ENCODE data around the gene SKI.

The SKI gene

GRCh38 chr1:2278591-2279209 lies 50.6 kb downstream of the SKI start:
- peak overlapping the region; percentile 8; the same call in 1 of the 2 replicates for H3K9ac ChIP-seq (ENCODE audit: low read depth, low read length)
- no peaks in the 10 kb centered on the region for H3K9me3 ChIP-seq (ENCODE audit: control insufficient read depth, insufficient read depth, low read length)
- no peaks in the 10 kb centered on the region for H3K36me3 ChIP-seq (ENCODE audit: insufficient read depth, low read length)
- H3K4me1 ChIP-seq (ENCODE audit: insufficient read depth, low read length), result peaks cover 22% of the 10 kb centered on the region

- Histone ChIP-seq H3K9me3 (ENCODE audit: control insufficient read depth, insufficient read depth, low read length) (no peaks in the 10 kb centered on the region), H3K4me1 (ENCODE audit: insufficient read depth, low read length) (peaks cover 22% of the 10 kb centered on the region), H3K9ac (ENCODE audit: low read depth, low read length) (peak overlapping the region; percentile 8; the same call in 1 of the 2 replicates), H3K36me3 (ENCODE audit: insufficient read depth, low read length) (no peaks in the 10 kb centered on the region)
Observed at GRCh38 chr1:2279210-2279639, 51.1 kb downstream of the SKI start.

GRCh38 chr1:2279817-2280216 lies 51.7 kb downstream of the SKI start:
- Histone ChIP-seq H3K9me3 (ENCODE audit: control insufficient read depth, insufficient read depth, low read length) (no peaks in the 10 kb centered on the region), H3K9ac (ENCODE audit: low read depth, low read length) (no peak overlapping the region; the same call in 1 of the 2 replicates), H3K36me3 (ENCODE audit: insufficient read depth, low read length) (no peaks in the 10 kb centered on the region), H3K4me1 (ENCODE audit: insufficient read depth, low read length) (peaks cover 22% of the 10 kb centered on the region)

- peaks cover 19% of the 10 kb centered on the region for H3K4me1 ChIP-seq (ENCODE audit: insufficient read depth, low read length)
- no peaks in the 10 kb centered on the region for H3K9me3 ChIP-seq (ENCODE audit: control insufficient read depth, insufficient read depth, low read length)
- no peaks in the 10 kb centered on the region for H3K36me3 ChIP-seq (ENCODE audit: insufficient read depth, low read length)
- H3K9ac ChIP-seq (ENCODE audit: low read depth, low read length), result no peak overlapping the region
Observed at GRCh38 chr1:2282556-2283270, 54.6 kb downstream of the SKI start.

GRCh38 chr1:2283371-2283990 lies 55.4 kb downstream of the SKI start:
- no peaks in the 10 kb centered on the region for H3K9me3 ChIP-seq (ENCODE audit: control insufficient read depth, insufficient read depth, low read length)
- no peak overlapping the region for H3K9ac ChIP-seq (ENCODE audit: low read depth, low read length)
- H3K36me3 ChIP-seq (ENCODE audit: insufficient read depth, low read length), result no peaks in the 10 kb centered on the region
- peaks cover 12% of the 10 kb centered on the region; the same call in 1 of the 2 replicates for H3K4me1 ChIP-seq (ENCODE audit: insufficient read depth, low read length)

GRCh38 chr1:2283991-2284895 lies 56.1 kb downstream of the SKI start:
- Histone ChIP-seq H3K4me1 (ENCODE audit: insufficient read depth, low read length) (peaks cover 5% of the 10 kb centered on the region; the same call in 1 of the 2 replicates), H3K9me3 (ENCODE audit: control insufficient read depth, insufficient read depth, low read length) (no peaks in the 10 kb centered on the region), H3K36me3 (ENCODE audit: insufficient read depth, low read length) (no peaks in the 10 kb centered on the region), H3K9ac (ENCODE audit: low read depth, low read length) (no peak overlapping the region)

- Histone ChIP-seq H3K9me3 (ENCODE audit: control insufficient read depth, insufficient read depth, low read length) (no peaks in the 10 kb centered on the region), H3K9ac (ENCODE audit: low read depth, low read length) (no peak overlapping the region), H3K4me1 (ENCODE audit: insufficient read depth, low read length) (peaks cover under 1% of the 10 kb centered on the region; the same call in 1 of the 2 replicates), H3K36me3 (ENCODE audit: insufficient read depth, low read length) (no peaks in the 10 kb centered on the region)
Observed at GRCh38 chr1:2284932-2285331, 56.8 kb downstream of the SKI start.

- Histone ChIP-seq H3K4me1 (ENCODE audit: insufficient read depth, low read length) (peaks cover 12% of the 10 kb centered on the region; the same call in 1 of the 2 replicates), H3K9ac (ENCODE audit: low read depth, low read length) (no peak overlapping the region)
Observed at GRCh38 chr1:2286923-2287322, 58.8 kb downstream of the SKI start.

GRCh38 chr1:2287649-2288048 lies 59.5 kb downstream of the SKI start:
- H3K9me3 ChIP-seq (ENCODE audit: control insufficient read depth, insufficient read depth, low read length), result no peaks in the 10 kb centered on the region
- H3K9ac ChIP-seq (ENCODE audit: low read depth, low read length), result no peak overlapping the region
- H3K4me1 ChIP-seq (ENCODE audit: insufficient read depth, low read length), result peaks cover 12% of the 10 kb centered on the region; the same call in 1 of the 2 replicates
- H3K36me3 ChIP-seq (ENCODE audit: insufficient read depth, low read length), result no peaks in the 10 kb centered on the region

More at GRCh38 chr1:2286923-2287322, 58.8 kb downstream of the SKI start:
- Histone ChIP-seq H3K36me3 (ENCODE audit: insufficient read depth, low read length) (no peaks in the 10 kb centered on the region), H3K9me3 (ENCODE audit: control insufficient read depth, insufficient read depth, low read length) (no peaks in the 10 kb centered on the region)

GRCh38 chr1:2288311-2288710 lies 60.2 kb downstream of the SKI start:
- Histone ChIP-seq H3K36me3 (ENCODE audit: insufficient read depth, low read length) (no peaks in the 10 kb centered on the region), H3K9ac (ENCODE audit: low read depth, low read length) (no peak overlapping the region), H3K4me1 (ENCODE audit: insufficient read depth, low read length) (peaks cover 12% of the 10 kb centered on the region; the same call in 1 of the 2 replicates), H3K9me3 (ENCODE audit: control insufficient read depth, insufficient read depth, low read length) (no peaks in the 10 kb centered on the region)

GRCh38 chr1:2288816-2289536 lies 60.9 kb downstream of the SKI start:
- Histone ChIP-seq H3K9me3 (ENCODE audit: control insufficient read depth, insufficient read depth, low read length) (no peaks in the 10 kb centered on the region), H3K36me3 (ENCODE audit: insufficient read depth, low read length) (no peaks in the 10 kb centered on the region), H3K9ac (ENCODE audit: low read depth, low read length) (no peak overlapping the region), H3K4me1 (ENCODE audit: insufficient read depth, low read length) (peaks cover 13% of the 10 kb centered on the region; the same call in 1 of the 2 replicates)

GRCh38 chr1:2289607-2290006 lies 61.5 kb downstream of the SKI start:
- Histone ChIP-seq H3K36me3 (ENCODE audit: insufficient read depth, low read length) (no peaks in the 10 kb centered on the region), H3K4me1 (ENCODE audit: insufficient read depth, low read length) (peaks cover 15% of the 10 kb centered on the region; the same call in 1 of the 2 replicates), H3K9me3 (ENCODE audit: control insufficient read depth, insufficient read depth, low read length) (no peaks in the 10 kb centered on the region), H3K9ac (ENCODE audit: low read depth, low read length) (no peak overlapping the region)

- Histone ChIP-seq H3K9me3 (ENCODE audit: control insufficient read depth, insufficient read depth, low read length) (no peaks in the 10 kb centered on the region), H3K36me3 (ENCODE audit: insufficient read depth, low read length) (no peaks in the 10 kb centered on the region), H3K4me1 (ENCODE audit: insufficient read depth, low read length) (peaks cover 15% of the 10 kb centered on the region; the same call in 1 of the 2 replicates), H3K9ac (ENCODE audit: low read depth, low read length) (no peak overlapping the region)
Observed at GRCh38 chr1:2290171-2290578, 62.1 kb downstream of the SKI start.

Measured in ES-I3 (cell line).